ENCODE data around the gene PHB1. TPM values are rescaled to one million over a fixed set of nuclear protein-coding genes. Genes with fewer than 3 reads are reported as not detected.

PHB1 gene
- total RNA-seq = 150 and 152 TPM in 2 replicates

GRCh38 chr17:49414622-49415350 is at the start of gene PHB1:
TSS of gene PHB1 (minus strand) at chr17:49414882. CDS start at chr17:49413264, 1,618 bp downstream.

GRCh38 chr17:49361902-49362722 is 52.6 kb downstream of the PHB1 start, which contains the start of gene ZNF652:
TSS of gene ZNF652 (minus strand) at chr17:49362250. CDS start at chr17:49317725, 44,525 bp downstream.

Other genes with a start within 250 kb of the PHB1 start
- gene GNGT2, start 204.3 kb downstream of the PHB1 start, total RNA-seq = not detected in 2 replicates
- not detected in 2 replicates for gene ABI3, start 204.2 kb downstream of the PHB1 start, total RNA-seq
- gene PHOSPHO1, start 184.1 kb downstream of the PHB1 start, total RNA-seq = 0.14 TPM in 1 of 2 replicates, not detected in the other
- gene ZNF652, start 52.6 kb downstream of the PHB1 start, total RNA-seq = 8.0 and 9.7 TPM in 2 replicates
- gene NGFR, start 80.4 kb upstream of the PHB1 start, total RNA-seq = 3.2 and 3.9 TPM in 2 replicates
- gene NXPH3, start 161.0 kb upstream of the PHB1 start, total RNA-seq = 0.21 and 0.23 TPM in 2 replicates